SKM-1 (cell line): ENCODE data around the gene DOCK8.

Source experiments
- DNase-seq: peaks from one replicate; lab custom pipeline; 2025; ENCODE audit not compliant: unreplicated experiment; lab: John Stamatoyannopoulos, UW

DOCK8 gene

GRCh38 chr9:266228-266627 is 51.6 kb downstream of the DOCK8 start:
- no peak for DNase-seq

DNA sequence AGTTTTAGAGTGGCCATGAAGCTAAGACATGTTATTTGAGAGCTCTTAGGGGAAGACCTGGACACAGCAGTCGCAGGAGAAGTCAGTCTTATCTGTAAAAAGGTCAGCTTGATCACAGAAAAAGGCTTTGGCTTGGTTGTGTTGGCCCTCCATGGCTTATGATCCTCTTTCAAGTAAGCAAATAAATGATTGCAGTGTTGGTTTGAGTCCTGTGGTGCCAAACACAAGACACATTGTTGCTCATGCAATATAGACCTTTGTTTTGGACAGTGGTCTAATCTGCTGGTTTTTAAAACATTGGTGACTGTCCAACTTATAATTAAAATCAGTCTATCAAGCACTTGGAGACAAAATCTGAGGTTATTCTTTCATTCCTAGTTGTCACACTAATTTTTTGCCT is 54.0 kb downstream of the DOCK8 start:
- no peak for DNase-seq

DNA sequence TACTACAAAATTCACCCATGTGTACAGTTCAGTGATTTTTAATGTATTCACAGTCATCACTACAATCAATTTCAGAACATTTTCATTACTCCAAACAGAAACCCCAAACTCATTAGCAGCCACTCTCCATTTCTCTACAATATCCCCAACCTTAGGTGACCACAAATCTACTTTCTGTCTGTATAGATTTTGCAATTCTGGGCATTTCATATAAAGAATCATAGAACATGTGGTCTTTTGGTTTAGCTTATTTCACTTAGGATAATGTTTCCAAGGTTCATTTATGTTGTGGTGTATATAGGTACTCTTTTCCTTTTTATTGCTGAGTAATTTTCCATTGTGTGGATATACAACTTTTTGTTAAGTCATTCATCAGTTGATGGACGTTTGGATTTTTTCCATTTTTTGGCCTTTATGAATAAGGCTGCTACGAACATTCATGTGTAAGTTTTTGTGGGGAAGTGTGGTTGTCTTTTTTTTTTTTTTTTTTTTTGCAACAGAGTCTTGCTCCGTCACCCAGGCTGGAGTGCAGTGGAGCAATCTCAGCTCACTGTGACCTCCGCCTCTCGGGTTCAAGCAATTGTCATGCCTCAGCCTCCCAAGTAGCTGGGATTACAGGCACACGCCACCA is 54.5 kb downstream of the DOCK8 start:
- no peak for DNase-seq

- DNase-seq, result no peak
These were observed 56.1 kb downstream of the DOCK8 start for GRCh38 chr9:270657-271237.

DNA sequence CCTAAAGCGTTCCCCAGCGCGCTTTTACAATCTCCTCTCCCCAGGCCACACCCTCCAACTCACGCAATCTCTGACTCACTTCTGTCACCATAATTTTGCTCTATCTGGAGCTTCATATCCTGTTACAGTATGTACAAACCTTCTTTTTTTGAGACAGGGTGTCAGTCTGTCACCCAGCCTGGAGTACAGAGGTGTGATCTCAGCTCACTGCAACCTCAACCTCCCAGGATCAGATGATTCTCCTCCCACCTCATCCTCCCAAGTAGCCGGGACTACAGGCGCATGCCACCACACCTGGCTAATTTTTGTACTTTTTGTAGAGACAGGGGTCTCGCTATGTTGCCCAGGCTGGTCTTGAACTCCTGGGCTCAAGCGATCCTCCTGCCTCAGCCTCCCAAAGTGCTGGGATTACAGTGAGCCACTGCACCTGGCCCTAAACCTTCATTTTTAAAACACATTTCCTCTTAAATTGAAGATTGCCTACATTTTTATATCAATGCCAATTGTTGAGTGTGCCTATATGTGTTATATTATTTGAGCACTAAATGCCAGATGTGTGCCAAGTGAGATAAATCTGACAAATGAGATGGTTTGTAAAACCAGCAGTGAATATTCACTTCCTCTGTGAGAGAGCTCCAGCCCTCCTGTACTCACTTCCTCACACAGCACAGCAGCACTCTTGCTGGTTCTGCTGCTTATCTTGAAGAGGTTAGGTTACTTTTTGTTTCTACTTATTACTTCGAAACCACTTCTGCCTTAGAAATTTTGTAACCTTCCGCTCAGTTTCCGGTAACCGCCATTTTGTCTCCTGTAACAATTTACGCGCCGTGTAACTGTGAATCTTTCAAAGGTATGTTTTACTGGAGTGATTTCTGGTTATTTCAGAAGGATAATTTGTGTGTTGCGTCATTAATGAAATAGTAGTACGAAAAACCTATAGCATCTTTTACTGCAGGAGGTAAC is 57.9 kb downstream of the DOCK8 start:
- peak; percentile 99 for DNase-seq

- no peak for DNase-seq
These were observed 59.7 kb downstream of the DOCK8 start for GRCh38 chr9:274406-274805.

GRCh38 chr9:277601-278295 is 63.1 kb downstream of the DOCK8 start:
- no peak for DNase-seq

- no peak for DNase-seq
These were observed 64.0 kb downstream of the DOCK8 start for GRCh38 chr9:278651-279050.

GRCh38 chr9:279674-280073 is 65.0 kb downstream of the DOCK8 start:
- DNase-seq, result no peak

DNA sequence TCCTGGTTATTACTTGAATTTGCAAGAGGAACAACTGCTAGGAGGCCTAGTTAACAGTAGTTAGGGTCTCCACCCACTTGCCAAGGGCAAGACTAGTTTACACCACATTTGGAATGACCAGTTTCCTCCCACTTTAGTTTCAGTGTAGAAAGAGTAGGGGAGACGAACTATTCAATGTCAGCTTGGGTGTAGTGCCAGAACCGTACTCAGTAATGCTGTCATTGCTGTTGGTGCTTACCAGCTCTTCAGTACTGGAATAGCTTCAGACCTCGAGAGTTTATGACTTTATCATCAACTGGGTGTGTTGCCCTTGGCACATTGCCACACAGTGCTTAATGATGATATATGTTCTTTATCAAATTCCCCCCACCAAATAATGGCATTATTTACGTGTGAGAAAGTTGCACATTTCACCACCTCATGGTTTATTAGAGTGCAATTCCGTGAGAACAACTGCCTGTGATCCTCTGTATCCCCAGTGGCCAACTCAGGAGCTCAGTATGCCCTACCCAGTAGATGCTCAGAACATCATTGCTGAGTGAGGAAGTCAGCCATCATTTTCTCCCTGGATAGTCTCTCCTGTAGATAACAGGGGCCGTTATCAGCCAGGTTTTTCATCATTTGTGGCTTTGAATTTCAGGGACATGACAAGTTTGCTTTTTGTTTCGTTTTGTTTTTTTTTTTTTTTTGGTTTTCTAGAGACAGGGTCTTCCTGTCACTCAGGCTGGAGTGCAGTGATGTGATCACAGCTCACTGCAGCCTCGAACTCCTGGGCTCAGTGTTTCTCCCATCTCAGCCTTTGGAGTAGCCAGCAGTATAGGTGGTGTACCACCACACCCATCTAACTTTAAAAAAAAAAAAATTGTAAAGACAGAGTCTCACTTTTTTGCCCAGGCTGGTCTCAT is 67.3 kb downstream of the DOCK8 start:
- DNase-seq, result no peak

DNA sequence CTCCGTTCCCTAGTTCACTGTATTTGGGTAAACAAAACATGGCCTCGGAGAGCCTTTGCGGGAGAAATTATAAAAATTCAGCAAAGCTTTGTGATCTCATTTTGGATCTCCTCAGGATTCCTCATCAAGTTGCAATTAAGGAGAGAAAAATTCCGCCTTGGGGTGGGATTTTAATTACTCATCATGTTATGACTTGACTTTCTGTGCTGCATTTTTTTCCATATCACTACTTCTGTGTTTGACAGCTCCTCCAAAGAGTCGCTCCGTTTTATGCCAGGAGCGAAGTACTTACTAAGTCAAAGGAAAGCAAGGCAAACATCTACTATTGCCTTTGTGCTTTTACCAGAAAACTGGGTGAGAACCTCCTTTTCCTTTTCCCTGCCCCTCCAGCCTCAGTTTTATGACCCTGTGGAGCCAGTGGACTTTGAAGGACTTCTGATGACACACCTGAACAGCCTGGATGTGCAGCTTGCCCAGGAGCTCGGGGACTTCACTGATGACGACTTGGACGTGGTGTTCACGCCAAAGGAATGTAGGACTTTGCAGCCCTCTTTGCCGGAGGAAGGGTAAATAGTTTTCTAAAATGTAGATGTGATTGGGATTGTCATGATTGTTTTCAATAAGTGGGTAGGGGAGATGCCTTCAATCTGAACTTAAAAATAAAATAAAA is 71.5 kb downstream of the DOCK8 start:
- no peak for DNase-seq

DNA sequence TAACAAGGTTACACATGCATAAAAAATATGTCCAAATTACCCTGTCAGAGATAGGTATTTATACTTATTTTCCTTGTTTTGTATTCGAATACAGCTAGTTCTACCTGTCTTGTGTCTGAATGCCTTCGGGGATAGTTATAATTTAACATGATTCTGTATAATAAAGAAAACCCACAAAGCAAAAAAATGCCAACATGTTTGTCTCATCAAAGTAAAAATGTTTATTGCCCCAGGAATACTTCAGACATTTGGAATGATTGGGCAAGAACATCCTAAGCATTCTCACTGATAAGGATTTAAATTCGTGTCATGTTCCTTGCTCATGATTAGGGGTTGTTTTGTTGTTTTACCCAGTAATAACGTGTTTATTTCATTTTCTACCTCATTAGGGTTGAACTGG is 74.5 kb downstream of the DOCK8 start:
- DNase-seq, result no peak

DNA sequence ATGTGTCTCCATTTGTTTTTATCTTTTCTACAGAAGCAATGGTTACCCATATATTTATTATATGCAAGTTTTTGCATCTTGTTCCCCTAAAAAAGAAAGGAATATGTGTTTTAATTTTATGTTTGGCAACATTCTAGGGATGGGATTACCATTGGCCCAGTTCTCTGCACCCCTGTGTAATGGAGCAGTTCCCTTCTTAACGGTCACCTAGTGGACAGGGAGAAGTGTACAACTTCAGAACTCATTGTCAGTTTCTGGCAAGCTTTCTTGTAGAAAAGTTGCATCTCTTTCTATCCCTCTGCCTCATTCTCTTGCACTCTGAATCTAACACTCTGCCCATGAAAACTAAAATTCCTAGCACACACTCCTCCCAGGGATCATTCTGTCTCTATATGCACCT is 78.2 kb downstream of the DOCK8 start:
- DNase-seq, result no peak

- DNase-seq, result no peak
These were observed 80.9 kb downstream of the DOCK8 start for GRCh38 chr9:295576-295975.

GRCh38 chr9:296411-296810 is 81.7 kb downstream of the DOCK8 start:
- no peak for DNase-seq

DNA sequence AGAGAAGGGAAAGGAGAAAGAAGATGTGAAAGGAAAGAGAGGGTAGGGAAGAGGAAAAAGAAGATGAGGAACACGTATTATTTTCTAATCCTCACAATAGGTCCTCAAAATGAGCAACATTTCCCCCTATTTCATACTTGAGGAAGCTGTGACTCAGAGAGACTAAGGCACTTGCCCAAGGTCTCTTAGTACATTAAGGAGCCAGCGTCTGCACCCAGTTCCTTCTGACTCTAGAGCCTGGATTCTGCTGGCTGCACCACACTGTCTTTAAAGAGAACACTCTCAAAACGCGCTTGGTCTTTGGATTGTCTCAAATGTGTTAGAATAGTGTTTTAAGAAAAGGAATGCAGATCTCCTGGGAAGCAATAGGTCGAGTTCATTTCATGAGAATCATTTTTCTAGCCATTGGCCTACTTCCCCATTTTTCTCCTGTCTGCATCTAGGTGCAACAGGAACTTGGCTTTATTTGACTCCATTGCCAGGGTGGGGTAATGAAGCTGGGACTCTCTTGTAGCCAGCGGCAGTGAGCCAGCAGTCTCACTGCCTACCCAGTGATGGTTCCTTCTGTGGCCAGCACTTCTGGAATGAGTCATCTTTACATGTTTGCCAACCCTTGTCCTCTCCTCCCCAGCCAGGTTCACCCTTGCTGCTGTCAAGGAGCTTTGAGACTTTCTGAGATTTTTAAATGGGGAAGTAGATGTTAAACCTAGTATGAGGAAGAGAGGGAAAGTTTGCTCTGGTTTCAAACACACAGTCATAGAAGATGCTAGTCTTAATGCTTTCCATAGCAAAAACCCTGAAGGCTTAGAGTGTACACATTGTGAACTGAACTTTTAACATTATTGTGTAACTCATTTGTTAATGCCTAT is 82.7 kb downstream of the DOCK8 start:
- DNase-seq, result peak; percentile 97

DNA sequence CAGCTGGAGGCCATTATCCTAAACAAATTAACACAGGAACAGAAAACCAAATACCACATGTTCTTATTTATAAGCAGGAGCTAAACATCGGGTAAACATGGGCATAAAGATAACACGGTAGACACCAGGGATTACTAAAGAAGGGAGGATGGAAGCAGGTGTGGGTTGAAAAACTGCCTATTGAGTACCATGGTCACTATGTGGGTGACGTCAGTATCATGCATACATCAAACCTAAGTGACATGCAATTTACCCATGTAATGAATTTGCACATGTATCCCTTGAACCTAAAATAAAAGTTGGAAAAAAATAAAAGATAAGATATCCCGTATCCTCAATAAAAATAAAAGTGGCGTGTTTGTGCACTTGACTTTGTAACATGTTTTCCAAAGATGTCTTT is 88.8 kb downstream of the DOCK8 start:
- DNase-seq, result no peak

DNA sequence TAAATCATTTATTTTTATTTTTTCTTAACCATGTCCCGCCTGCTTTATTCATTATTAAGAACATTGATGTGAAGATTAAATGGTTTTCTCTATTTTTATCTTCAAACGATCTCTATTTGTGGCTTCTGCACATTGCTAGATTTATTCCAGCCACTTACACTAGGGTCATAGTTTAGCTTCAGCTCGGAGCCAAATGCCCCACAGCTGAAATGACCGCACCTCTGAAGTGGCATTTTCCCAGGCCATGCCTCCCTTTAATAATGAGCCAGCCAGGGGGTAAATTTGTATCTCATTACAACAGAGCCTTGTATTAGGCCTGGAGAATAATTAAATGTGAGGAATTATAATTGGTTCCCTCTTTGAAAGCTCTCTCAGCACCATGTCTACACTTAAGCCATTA is 89.4 kb downstream of the DOCK8 start:
- DNase-seq, result no peak
